KMS-11 (cell line): ENCODE data around the gene IGSF1.

Experiments
- H2AFZ ChIP-seq: fragments of 200-600 bp; sonication (generic); 2 replicates; pipeline ENCODE4 v1.6.1; 2016; ENCODE audit warnings: antibody characterized with exemption, mixed run types, low read depth
- H3K27ac ChIP-seq: fragments of 200-600 bp; sonication (generic); 2 replicates; pipeline ENCODE4 v1.6.1; 2016; ENCODE audit warnings: mild to moderate bottlenecking, mixed run types
- H3K27me3 ChIP-seq: fragments of 200-600 bp; sonication (generic); 2 replicates; pipeline ENCODE4 v1.6.1; 2017; ENCODE audit warnings: mild to moderate bottlenecking, low read depth, mixed run types, moderate library complexity; ENCODE audit not compliant: insufficient read depth
- H3K36me3 ChIP-seq: fragments of 200-600 bp; sonication (generic); 2 replicates; pipeline ENCODE4 v1.6.1; 2017; ENCODE audit warnings: mild to moderate bottlenecking, mixed run types; ENCODE audit not compliant: insufficient read depth
- H3K4me1 ChIP-seq: fragments of 200-600 bp; sonication (generic); 2 replicates; pipeline ENCODE4 v1.6.1; 2016; ENCODE audit warnings: mild to moderate bottlenecking, low read depth, mixed run types; ENCODE audit not compliant: poor library complexity, severe bottlenecking
- H3K4me2 ChIP-seq: fragments of 200-600 bp; sonication (generic); 2 replicates; pipeline ENCODE4 v1.7.0; 2016; ENCODE audit warnings: mild to moderate bottlenecking, mixed run types
- H3K4me3 ChIP-seq: fragments of 200-600 bp; sonication (generic); IDR thresholded peaks from 2 replicates; pipeline ENCODE4 v1.6.1; 2017; ENCODE audit warnings: low read depth, low read length, mixed read lengths; ENCODE audit not compliant: insufficient read depth
- H3K79me2 ChIP-seq: fragments of 200-600 bp; sonication (generic); 2 replicates; pipeline ENCODE4 v1.6.1; 2016; ENCODE audit warnings: low read depth, mixed run types; ENCODE audit not compliant: insufficient read depth
- H3K9ac ChIP-seq: fragments of 200-600 bp; sonication (generic); 2 replicates; pipeline ENCODE4 v1.6.1; 2016; ENCODE audit warnings: mild to moderate bottlenecking, mixed run types
- H4K20me1 ChIP-seq: fragments of 200-600 bp; sonication (generic); 2 replicates; pipeline ENCODE4 v1.6.1; 2016; ENCODE audit warnings: mild to moderate bottlenecking, mixed run types; ENCODE audit not compliant: insufficient read depth
- CTCF ChIP-seq: fragments of 200-600 bp; sonication (generic); conservative IDR thresholded peaks from 2 replicates; pipeline ENCODE4 v1.6.1; 2017; ENCODE audit warnings: low read depth, mild to moderate bottlenecking, antibody characterized with exemption, low read length, moderate library complexity, mixed read lengths

IGSF1 gene

GRCh38 chrX:131288738-131289511 is at the start of gene IGSF1:
TSS of gene IGSF1 (minus strand) at chrX:131289306. CDS start at chrX:131286674, 2,632 bp downstream.
- Histone ChIP-seq H3K4me3 (no peak within 1 kb of the TSS), H3K27ac (no peak within 1 kb of the TSS), H3K4me2 (no peak within 1 kb of the TSS), H4K20me1 (no peaks in the 10 kb centered on the region), H3K9ac (no peak within 1 kb of the TSS), H3K4me1 (no peaks in the 10 kb centered on the region), H3K36me3 (no peaks in the 10 kb centered on the region), H3K27me3 (no peaks in the 10 kb centered on the region), H2AFZ (no peak within 1 kb of the TSS), H3K79me2 (no peaks in the 10 kb centered on the region)
- no peak for TF ChIP-seq CTCF

DNA sequence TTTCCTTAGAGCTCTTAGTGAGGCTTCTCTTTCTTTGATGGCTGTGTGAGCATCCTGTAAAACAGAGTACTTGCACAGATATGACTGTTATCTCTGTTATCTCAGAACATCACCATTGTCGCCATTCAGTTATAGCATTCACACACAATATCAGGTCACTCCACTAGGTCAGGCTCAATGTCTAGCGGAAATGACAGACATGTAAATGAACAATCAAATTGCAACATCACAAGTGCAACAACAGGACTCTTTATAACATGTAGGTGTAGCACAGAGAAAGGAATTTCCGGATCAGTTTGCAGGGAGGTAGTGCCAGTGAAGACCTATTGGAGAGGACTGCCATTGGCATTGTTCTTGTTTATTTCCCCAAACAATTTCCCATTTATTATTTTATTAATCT is 43.2 kb upstream of the IGSF1 start:
- Histone ChIP-seq H3K4me2 (no peak overlapping the region), H3K4me1 (no peaks in the 10 kb centered on the region), H3K36me3 (no peaks in the 10 kb centered on the region), H3K27ac (no peak overlapping the region), H3K9ac (no peak overlapping the region), H4K20me1 (no peaks in the 10 kb centered on the region), H3K4me3 (no peak overlapping the region), H3K79me2 (no peaks in the 10 kb centered on the region), H2AFZ (no peak overlapping the region), H3K27me3 (no peaks in the 10 kb centered on the region)
- TF ChIP-seq CTCF, result no peak

- Histone ChIP-seq H3K36me3 (no peaks in the 10 kb centered on the region), H3K9ac (no peak overlapping the region), H3K27me3 (no peaks in the 10 kb centered on the region), H3K27ac (no peak overlapping the region), H3K4me2 (no peak overlapping the region), H3K4me1 (no peaks in the 10 kb centered on the region), H2AFZ (no peak overlapping the region), H4K20me1 (no peaks in the 10 kb centered on the region), H3K4me3 (no peak overlapping the region), H3K79me2 (no peaks in the 10 kb centered on the region)
- no peak for TF ChIP-seq CTCF
Measured at GRCh38 chrX:131331152-131331551, 42.0 kb upstream of the IGSF1 start.

- Histone ChIP-seq H3K4me3 (no peak overlapping the region), H3K27ac (no peak overlapping the region), H3K36me3 (no peaks in the 10 kb centered on the region), H4K20me1 (no peaks in the 10 kb centered on the region), H2AFZ (no peak overlapping the region), H3K27me3 (no peaks in the 10 kb centered on the region), H3K9ac (no peak overlapping the region), H3K79me2 (no peaks in the 10 kb centered on the region), H3K4me1 (no peaks in the 10 kb centered on the region), H3K4me2 (no peak overlapping the region)
- TF ChIP-seq CTCF, result no peak
Measured at GRCh38 chrX:131330735-131331134, 41.6 kb upstream of the IGSF1 start.
